ENCODE data around the gene PXYLP1.
"Not testable (repeated sequence)": the region's sequence is repeated elsewhere in the genome, so short reads cannot be mapped to it uniquely, and the experiment has no call there.

The PXYLP1 gene

DNA sequence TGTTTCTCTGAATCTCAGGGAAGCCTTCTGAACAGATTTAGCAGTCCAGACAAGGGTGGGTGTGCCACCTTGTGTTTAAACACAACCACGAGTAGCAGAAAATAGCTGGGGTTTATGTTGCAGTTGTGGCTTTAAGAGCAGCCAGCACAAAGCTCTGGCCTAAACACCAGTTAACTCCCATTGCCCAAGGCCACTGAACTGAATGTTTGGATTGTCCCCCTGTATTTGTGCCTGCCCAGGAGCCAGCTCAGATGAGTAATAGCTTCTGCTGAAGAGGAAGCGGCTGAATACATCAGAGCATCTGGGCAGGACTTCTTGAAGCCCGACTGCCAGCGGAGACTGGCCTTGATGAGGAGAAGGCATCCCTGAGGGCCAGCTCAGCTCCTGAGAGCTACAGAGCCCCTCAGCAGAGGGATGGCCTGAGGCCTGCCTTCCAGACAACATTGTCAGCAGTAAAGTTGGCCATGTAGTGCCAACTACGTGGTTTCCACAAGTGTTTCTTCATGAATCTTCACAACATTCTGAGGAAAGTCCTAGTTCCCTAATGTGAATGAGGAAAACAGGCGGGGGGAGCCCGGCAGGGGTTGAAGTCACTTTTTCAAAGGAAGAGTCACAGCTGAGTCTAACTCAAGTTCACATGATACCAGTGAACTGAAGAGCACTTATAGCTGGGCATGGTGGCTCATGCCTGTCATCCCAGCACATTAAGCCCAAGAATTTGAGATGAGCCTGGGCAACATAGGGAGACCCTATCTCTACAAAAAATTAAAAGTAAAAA, 70.9 kb downstream of the PXYLP1 start:
- DNase-seq, result no peak

DNA sequence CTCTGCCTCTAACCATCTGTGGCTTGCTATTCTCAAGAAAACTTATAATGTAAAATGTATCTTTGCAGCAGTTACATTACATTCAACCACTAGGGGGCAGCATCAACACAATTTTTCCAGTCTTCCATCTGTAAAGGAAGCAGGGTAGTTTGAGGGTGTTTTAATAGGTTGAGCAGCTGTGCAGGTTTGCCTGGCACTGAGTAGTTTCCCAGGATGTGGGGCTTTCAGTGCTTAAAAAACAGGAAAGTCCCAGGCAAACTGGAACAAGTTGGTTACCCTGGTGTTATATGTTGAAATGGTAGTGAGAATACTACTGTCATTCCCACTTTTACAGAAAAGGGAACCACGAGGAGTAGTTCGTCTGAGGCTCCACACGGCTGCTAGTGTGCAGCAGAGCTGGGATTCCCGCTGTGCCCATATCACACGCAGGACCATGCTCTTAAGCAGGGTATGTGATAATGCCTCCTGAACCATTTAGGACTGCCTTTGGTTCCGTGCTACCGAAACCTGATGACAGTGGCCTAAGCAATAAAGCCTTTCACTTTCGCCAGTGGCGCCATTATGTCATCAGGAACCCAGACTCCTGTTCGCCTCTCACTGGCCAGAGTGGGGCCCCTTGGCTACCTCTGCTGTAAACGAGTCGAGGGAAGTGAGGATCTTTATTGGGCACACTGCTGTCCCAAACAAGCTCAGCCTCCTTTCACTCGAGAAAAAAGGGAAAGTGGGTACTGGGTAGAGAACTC, 72.0 kb downstream of the PXYLP1 start:
- no peak for DNase-seq

DNA sequence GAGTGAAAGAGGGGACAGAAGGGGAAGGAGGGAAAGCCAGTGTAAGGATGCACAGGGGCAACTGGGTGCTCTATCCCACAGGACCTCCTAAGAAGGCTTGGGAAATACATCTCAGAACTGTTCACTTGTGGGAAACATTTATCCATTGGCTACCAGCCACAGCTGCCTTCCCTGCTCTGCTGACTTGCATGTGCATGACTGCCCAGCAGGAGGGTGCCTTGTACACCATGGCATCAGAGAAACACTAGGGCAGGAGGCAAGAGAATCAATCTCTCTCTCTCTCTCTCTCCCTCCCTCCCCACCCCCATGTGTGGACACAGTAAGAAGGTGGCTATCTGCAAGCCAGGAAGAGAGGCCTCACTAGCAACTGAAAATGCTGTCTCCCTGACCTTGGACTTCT, 73.8 kb downstream of the PXYLP1 start:
- DNase-seq, result no peak

DNA sequence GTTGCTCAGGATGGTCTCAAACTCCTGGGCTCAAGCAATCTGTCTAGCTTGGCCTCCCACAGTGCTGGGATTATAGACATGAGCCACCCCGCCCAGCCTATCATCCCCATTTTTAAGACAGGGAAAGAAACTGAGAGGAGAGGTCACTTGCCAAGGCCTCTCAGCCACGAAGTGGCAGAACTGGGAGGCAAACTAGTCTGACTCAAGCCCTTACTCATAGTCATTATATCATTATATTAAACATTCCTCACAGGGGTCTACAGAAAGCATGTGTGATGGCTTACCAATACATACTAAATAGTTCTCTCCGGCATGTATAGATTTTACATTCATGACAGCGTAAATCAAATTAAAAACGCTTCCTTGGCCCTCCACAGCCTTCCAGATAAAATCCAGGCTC, 74.7 kb downstream of the PXYLP1 start:
- no peak for DNase-seq

DNA sequence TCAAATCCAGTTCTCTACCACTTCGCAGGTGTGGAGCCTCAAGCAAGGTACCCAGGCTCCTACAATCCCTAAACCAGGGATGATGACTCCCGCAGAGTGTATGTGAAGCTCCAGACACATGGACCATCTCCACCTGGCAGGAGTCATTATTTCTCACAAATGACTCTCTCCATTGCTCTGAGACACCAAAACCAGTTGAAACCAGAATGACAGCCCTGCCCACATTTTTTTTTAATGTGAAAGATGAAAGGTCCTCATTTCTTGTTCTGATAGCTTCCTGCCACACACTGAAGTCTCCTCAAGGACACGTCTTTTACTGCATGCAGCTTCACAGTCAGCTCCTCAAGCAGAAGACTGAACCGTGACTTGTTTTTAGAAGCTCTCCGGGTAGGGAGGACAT, 75.3 kb downstream of the PXYLP1 start:
- DNase-seq, result no peak

DNA sequence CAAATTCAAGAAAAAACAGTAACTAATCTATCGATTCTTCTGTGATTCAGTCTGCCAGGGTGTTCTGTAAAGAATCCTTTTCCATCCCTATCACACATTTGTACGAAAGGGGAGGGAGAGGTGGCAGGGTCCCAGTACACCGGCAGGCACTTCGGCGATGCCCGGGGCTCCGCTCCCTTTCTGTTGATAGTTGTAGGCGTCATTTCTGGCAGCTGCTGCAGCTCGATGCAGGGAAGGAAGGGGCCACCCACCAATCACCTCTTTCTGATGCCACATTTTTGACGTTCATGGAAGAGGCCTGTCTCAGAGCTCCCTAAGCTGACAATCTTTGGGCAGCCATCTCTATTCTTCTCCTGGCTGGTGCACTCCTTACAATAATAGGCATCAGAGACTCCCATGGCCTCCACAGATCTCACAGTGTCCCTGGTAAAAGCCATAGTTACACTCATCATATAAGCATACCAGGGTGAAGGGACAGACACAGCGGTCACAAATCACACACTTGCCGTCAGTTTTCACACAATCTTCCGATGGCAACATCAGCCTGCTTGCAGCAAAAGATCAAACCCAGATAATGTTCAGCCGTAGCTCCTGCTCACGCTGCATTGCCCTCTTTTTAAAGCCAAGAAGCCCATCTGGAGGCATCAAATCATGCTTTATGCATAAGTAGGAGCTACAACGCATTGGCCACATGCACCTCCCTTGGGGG, 75.9 kb downstream of the PXYLP1 start:
- no peak for DNase-seq

DNA sequence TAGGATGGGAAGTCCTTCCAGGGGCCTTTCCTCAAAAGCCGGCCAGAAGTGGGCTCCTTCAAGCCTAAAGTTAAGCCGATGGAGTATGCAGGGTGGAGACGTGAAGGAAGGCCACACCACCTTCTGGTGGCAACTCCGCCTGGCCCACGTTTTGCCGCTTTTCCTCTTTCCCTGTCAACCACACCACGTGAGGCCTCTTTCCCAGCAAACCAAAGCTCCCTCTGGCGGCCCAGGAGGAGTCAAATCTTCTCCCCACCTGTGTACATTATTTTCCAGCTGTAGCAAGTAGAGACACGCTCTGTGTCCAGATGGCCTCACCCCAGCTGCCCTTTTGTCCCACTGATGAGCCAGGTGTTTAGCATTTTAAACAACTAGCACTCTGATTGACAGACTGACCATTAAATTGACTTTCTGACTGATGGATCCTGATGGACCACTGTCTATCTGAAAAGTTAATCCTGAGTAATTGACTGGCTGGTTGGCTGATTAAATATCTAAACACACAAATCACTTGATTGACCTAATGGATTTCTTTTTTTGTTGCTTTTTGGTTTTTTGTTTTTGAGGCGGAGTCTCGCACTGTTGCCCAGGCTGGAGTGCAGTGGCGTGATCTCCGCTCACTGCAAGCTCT, 77.1 kb downstream of the PXYLP1 start:
- no peak for DNase-seq

DNA sequence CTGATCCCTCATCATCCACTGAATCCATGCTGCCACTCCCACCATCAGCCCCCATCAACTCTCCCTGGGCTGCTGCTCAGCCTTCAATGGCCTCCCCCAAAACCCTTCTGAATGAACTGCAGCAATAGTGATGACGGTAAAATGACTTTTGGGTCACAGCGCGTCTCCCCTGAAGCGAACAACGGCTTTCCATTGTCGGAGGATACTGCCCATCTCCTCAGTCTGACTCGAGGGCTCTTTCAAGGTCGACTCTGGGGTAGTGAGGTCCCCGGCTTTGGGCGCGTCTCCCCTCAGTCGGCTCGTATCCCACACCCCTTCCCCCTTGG, 79.5 kb downstream of the PXYLP1 start:
- DNase-seq, result no peak

DNA sequence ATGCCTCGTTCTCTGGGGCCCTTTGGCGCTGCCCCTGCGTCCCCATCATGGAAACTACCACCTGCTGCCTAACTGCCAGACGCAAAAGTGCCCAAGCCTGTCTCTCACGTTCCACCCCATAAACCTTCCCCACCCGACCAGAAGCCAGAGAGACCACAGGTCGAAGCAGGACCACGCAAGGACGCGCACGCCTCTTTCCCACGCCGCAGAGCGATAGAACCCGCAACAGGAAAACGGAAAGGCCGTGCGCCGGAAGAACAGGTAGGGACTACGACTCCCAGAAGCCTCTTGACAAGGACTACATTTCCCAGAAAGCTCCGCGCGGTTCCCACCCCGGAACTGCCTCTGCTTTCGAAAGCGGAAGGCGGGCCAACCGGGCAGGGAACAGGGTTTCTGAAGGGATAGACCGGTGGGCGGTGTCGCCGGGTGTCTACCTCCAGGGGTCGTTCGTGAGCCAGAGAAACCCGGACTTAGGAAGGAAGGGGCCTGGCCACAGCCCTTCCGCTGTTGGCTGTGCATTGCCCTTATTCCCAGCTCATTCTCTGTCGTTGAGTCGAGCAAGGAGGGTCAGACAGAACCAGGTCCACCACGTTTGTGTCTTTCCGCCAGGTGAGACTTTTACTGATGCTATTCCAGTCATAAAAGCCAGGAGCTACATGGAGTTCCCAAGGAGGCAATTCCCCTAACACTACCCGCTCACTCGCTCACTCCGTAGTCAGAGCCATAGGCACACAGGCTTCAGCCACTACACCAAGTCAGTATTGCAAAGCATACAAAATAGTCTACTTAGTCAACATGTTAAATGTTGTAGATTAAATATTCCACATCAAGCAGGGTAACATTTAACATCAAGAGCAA, 80.1 kb downstream of the PXYLP1 start:
- DNase-seq, result peak; percentile 97

DNA sequence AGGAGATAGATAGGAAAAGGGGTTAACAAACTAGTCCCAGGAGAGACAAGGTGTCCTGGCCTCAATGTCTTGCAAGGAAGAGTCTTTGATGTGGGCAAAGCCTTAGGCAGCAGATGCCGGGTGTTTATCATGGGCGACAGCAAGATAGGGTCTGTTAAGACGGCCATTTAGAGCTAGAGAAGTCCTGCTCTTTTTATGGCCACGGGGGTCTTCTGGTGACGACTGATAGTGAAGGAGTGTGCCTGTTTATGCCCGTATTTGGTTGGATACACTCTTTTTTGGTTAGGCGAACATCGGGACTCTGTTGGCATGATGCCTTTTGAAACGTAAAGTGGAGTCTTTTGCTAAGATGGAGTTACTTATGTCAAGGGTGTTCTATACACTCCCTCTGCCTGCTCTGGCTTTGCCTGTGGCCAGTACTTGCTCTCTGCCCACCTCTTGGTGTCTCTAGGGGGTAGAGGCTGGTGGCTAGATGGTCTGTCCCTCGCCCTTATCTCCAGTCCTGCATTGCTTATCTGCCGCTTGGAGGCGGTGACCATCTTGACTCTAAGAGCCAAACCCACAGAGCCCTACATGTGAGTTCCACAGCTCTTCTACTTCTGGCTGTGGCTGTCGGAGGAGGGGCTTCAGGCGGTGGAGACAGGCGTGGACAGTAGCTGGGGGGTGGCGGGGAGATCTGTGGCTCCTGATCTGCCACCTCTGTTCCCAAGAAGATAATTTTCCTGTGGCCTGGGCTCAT, 80.9 kb downstream of the PXYLP1 start:
- DNase-seq, result no peak

DNA sequence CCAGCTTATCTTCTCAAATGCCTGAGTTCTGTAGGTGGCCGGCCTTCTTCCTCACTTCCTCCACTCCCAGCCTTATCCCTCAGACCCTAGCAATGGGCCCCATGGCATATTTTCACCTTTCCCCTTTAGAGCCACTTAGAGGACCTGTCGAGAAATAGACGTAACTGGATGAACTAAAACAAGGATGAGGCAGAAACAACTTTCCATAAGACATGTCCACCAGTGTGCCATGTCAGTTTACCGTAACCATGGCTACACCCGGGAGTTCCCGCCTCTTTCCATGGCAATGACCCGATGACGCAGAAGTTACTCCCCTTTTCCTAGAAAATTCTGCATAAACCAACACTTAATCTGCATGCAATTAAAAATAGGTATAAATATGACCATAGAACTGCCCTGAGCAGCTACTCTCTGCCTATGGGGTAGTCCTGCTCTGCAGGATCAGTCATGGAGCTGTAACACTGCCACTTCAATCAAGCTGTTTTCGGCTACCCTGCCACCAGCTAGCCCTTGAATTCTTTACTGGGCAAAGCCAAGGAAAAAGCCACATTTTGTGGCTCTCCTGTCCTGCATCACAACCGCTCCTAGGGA, 81.6 kb downstream of the PXYLP1 start:
- no peak for DNase-seq

DNA sequence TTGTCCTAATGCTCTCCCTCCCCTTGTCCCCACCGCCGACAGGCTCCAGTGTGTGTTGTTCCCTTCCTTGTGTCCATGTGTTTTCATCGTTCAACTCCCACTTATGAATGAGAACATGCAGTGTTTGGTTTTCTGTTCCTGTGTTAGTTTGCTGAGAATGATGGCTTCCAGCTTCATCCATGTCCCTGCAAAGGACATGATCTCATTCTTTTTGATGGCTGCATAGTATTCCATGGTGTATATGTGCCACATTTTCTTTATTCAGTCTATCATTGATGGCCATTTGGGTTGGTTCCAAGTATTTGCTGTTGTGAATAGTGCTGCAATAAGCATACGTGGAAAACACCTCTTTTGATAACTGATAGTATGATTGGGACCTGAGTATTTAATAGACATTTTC, 82.8 kb downstream of the PXYLP1 start:
- not testable (repeated sequence) for DNase-seq

DNA sequence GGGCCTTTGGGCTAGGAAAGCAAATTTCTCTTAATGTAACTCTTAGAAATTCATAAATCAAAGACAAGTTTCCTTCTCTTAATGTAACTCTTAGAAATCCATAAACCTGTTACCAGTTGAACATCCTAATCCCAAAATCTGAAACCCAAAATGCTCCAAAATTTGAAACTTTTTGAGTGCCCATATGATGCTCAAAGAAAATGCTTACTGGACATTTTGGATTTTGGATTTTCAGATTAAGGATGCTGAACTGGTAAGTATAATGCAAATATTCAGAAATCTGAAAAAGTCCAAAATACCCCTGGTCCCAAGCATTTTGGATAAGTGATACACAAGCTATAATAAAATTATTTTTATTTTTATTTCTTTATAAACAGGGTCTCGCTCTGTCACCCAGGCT, 85.2 kb downstream of the PXYLP1 start:
- DNase-seq, result no peak

DNA sequence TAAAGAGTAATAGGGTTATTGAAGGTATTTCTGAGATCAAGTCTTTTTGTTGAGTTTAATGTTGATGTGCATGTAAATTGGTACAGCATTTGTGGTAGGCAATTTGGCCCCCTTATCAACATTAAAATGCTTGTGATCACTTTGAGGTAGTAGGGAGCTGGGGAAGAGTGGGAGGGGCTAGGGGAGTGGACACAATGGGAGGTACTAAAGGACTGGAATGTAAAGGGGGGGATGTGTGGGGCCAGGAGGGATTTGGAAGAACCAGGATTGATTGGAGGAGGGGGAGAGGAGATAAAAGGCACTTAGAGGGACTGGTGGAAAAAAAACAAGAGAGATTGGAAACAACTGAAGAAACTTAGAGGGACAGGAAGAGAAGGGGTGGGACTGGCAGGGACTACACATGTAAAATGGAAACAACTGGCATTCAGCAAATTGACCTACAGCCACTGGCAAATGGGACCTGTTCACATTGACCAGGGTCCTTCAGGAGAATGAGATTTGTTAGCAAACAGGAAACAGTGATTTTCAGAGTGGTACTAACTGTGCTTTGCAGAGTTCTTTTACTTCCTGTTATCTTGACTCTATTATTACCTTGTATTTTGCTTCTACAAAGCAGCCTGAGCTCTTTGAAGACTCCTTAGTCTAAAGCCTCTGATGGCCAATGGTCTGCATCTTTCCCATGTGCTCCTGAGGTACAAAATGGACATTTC, 88.9 kb downstream of the PXYLP1 start:
- DNase-seq, result no peak

DNA sequence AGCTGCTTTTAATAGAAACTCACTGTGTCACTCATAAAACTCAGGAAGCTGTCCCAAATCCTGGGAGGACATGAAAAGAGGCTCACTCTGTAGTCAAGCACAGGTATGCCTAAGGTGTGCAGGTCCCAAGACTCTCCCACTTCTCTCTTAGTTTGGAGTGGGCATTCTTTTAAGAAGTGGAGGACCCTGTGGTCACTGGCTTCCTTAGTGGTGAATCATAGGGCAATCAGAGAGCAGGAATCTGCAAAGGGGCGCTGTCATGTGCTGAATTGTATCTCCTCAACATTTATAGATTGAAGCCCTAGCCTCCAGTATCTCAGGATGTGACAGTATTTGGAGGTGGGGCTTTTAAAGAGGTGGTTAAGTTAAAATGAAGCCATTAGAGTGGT, 89.5 kb downstream of the PXYLP1 start:
- no peak for DNase-seq

DNA sequence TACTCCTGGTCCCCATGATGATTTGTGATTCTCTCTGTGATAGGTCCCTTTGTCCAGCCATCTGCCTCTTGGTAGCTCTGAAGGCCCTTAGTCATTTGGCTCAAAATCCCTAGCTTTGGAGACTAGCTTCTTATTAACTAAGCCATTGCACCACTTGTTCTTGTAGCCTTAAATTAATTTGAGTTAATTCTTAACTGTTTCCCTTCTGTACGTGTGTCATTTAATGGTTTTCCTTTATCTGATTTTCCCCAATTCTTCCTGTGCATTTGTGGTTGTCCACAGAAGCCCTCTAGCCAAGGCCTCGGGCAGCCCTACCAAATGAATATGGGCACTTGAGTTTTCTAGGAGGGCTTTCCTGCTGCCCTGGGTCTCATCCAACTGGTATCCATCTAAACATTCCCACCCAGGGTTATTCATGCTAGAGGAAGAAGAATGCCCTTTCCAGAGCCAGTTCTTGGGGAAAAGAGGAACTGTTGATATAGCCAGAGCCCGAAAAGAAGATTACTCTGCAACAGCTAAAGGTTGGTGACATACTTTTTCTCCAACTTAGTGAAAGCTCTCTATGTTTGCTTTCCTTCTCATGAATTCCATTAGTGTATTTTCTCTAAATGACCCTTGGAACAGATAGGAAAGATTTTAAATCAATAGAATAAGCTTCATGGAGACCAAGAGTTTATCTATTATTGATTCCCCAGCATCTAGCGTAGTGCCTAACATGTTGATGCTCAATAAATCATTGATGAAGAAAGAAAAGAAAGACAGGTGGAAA, 92.5 kb downstream of the PXYLP1 start:
- DNase-seq, result no peak

DNA sequence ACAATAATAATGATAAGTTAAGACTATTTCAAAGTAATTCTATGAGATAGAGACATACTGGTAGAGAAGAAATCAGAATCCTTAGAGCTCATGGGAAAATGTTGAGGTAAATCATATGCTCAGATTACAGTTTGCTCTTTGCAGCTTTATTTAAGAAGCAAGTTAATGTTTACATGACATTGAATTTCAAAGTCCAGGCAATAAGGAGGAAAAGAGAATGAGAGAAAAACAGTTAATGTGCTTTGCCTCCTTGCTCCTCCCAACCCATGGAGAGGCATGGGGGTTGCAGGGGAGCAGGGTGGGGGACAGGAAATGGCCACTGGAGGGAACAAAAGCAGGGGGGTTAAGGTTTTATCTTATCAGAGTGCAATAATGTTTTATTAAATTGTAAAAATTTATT, 94.5 kb downstream of the PXYLP1 start:
- no peak for DNase-seq

DNA sequence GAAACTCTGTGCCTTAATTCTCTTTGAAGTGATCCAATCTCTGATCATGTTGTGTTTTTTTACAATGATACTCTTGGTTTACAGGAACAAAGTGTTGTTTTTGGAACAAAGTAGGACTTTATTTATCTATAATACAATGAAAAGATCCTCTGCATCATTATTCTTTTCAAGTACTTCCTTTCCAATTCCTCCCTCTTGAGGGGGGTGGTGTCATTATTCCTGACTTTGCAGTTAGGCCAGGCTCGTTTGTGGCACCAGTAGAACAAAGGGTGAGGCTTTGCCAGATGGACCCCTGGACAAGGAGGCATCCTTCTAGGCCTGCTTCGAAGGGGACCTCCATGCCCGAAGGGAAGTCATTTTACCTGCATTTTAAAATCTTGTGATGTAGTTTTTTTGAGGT, 95.0 kb downstream of the PXYLP1 start:
- DNase-seq, result no peak

DNA sequence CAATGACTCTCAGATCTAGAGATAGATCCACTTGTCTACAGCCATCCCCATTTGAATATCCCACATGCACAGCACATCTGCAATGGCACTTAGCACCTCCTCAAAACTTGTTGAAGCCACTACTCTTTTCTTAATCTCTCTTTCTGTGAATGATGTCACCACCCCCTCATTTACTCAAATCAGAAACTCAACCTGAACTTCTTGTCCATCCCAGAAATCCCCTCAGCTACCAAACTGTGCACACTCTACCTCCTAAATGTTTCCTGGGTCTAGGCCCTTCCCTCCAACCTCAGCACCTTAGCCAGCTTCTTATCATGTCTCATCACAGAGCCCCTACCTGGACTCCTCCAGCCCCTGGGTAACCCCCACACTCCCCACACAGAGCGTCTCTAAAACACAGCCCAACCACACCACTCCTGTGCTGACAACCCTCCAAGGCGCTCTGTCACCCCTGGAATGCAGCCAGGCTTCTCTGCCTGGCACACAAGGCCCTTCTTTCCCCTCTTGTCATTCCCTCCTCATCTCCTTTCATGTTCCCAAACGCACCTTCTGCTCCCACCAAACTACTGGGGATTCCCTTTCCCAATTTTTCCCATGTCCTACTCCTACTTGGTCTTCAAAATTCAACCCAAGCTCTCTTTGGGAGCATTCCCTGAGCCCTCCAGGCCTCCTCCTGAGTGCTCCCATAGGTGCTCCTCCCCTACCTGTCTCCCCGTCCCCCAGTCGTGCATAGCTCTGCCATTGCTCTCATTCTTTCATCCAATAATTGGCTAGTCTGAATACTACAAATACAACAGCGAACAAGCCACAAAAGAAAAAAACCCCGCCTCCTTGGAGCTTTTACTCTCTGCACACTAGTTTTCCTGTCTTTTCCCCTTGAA, 96.9 kb downstream of the PXYLP1 start:
- DNase-seq, result no peak
